GM23338 (cell line): ENCODE results near the gene FBXW7. TPM values are rescaled to one million over a fixed set of nuclear protein-coding genes. Genes with fewer than 3 reads are reported as not detected.

Experiments used
- ATAC-seq: fragments of 200-7000 bp; cut with Tn5 transposase; 3 replicates; pipeline ENCODE4 v1.9.1; 2020
- DNase-seq: peaks from one replicate; pipeline ENCODE4 v3.0.0-alpha.2; 2015; ENCODE audit warnings: low spot score
- H2AFZ ChIP-seq: fragments of 200-600 bp; sonication (generic); 2 replicates; pipeline ENCODE4 v1.8.0; 2016; ENCODE audit warnings: antibody characterized with exemption, mild to moderate bottlenecking, moderate library complexity
- H3F3A ChIP-seq: fragments of 200-600 bp; sonication (generic); replicated peaks from 2 replicates; pipeline ENCODE4 v1.8.0; 2017; ENCODE audit warnings: antibody characterized with exemption, mixed run types, low read depth
- H3K27ac ChIP-seq: fragments of 200-600 bp; sonication (generic); 2 replicates; pipeline ENCODE4 v1.6.1; 2016; ENCODE audit warnings: low read depth
- H3K27me3 ChIP-seq: fragments of 200-600 bp; sonication (generic); 2 replicates; pipeline ENCODE4 v1.8.0; 2016; ENCODE audit warnings: mild to moderate bottlenecking, mixed run types, moderate library complexity; ENCODE audit not compliant: insufficient read depth
- H3K36me3 ChIP-seq: fragments of 200-600 bp; sonication (generic); 2 replicates; pipeline ENCODE4 v1.8.0; 2016; ENCODE audit warnings: mild to moderate bottlenecking; ENCODE audit not compliant: insufficient read depth
- H3K4me1 ChIP-seq: fragments of 200-600 bp; sonication (generic); 2 replicates; pipeline ENCODE4 v1.8.0; 2016; ENCODE audit warnings: mild to moderate bottlenecking, moderate library complexity; ENCODE audit not compliant: insufficient read depth
- H3K4me2 ChIP-seq: fragments of 200-600 bp; sonication (generic); 2 replicates; pipeline ENCODE4 v1.7.1; 2017; ENCODE audit warnings: mixed run types
- H3K4me3 ChIP-seq: fragments of 200-600 bp; sonication (generic); 2 replicates; pipeline ENCODE4 v1.6.1; 2016; ENCODE audit warnings: mixed run types
- H3K79me2 ChIP-seq: fragments of 200-600 bp; sonication (generic); replicated peaks from 2 replicates; pipeline ENCODE4 v1.8.0; 2017; ENCODE audit warnings: mild to moderate bottlenecking; ENCODE audit not compliant: insufficient read depth
- H3K9me2 ChIP-seq: fragments of 200-600 bp; sonication (generic); 2 replicates; pipeline ENCODE4 v1.8.0; 2017; ENCODE audit not compliant: insufficient read depth
- H4K20me1 ChIP-seq: fragments of 200-600 bp; sonication (generic); replicated peaks from 2 replicates; pipeline ENCODE4 v1.8.0; 2017; ENCODE audit warnings: mild to moderate bottlenecking; ENCODE audit not compliant: insufficient read depth
- H3K27ac Mint-ChIP-seq: 2 replicates; pipeline ENCODE4 v1.8.0; 2020; ENCODE audit warnings: inconsistent platforms, mild to moderate bottlenecking, moderate library complexity, mixed read lengths
- H3K27me3 Mint-ChIP-seq: 3 replicates; pipeline ENCODE4 v1.8.0; 2022; ENCODE audit warnings: low read depth, mild to moderate bottlenecking, moderate library complexity, mixed read lengths, inconsistent platforms; ENCODE audit not compliant: insufficient read depth, poor library complexity
- H3K36me3 Mint-ChIP-seq: 3 replicates; pipeline ENCODE4 v1.8.0; 2021; ENCODE audit warnings: low read depth, mild to moderate bottlenecking, inconsistent platforms, moderate library complexity, mixed read lengths
- H3K4me1 Mint-ChIP-seq: 3 replicates; pipeline ENCODE4 v1.8.0; 2020; ENCODE audit warnings: mild to moderate bottlenecking, inconsistent platforms, mixed read lengths
- H3K4me3 Mint-ChIP-seq: 3 replicates; pipeline ENCODE4 v1.8.0; 2021; ENCODE audit warnings: moderate library complexity, mild to moderate bottlenecking, inconsistent platforms, mixed read lengths
- H3K9me3 Mint-ChIP-seq: 3 replicates; pipeline ENCODE4 v1.8.0; 2020; ENCODE audit warnings: moderate library complexity, mild to moderate bottlenecking, inconsistent platforms, mixed read lengths
- CTCF ChIP-seq, 2 experiments: fragments of 200-600 bp in 1 of 2; sonication (generic) in 1 of 2; conservative IDR thresholded peaks; 2 replicates each; pipeline versions ENCODE4 v1.5.1 to v1.6.1; 2016 to 2017; ENCODE audit warnings: antibody characterized with exemption in 2 of 2, low read depth in 2 of 2, mild to moderate bottlenecking in 2 of 2, moderate library complexity in 1 of 2
- ETS1 ChIP-seq: IDR thresholded peaks from 2 replicates; pipeline ENCODE4 v1.6.1; 2016; ENCODE audit warnings: antibody characterized with exemption
- EZH2 ChIP-seq: fragments of 200-600 bp; sonication (generic); IDR thresholded peaks from one replicate; pipeline ENCODE4 v1.8.0; 2017; ENCODE audit warnings: antibody characterized with exemption, mild to moderate bottlenecking, low read depth; ENCODE audit not compliant: unreplicated experiment
- EZH2phosphoT487 ChIP-seq: fragments of 200-600 bp; sonication (generic); IDR thresholded peaks from one replicate; pipeline ENCODE4 v1.8.1; 2018; ENCODE audit warnings: antibody characterized with exemption; ENCODE audit not compliant: unreplicated experiment
- JUNB ChIP-seq: IDR thresholded peaks from one replicate; pipeline ENCODE4 v1.6.1; 2016; ENCODE audit warnings: antibody characterized with exemption; ENCODE audit not compliant: unreplicated experiment
- NANOG ChIP-seq: IDR thresholded peaks from 2 replicates; pipeline ENCODE4 v1.6.1; 2016; ENCODE audit warnings: antibody characterized with exemption, borderline replicate concordance
- POLR2AphosphoS5 ChIP-seq: IDR thresholded peaks from 2 replicates; pipeline ENCODE4 v1.6.1; 2016; ENCODE audit warnings: antibody characterized with exemption, low read depth
- REST ChIP-seq: IDR thresholded peaks from one replicate; pipeline ENCODE4 v1.6.1; 2018; ENCODE audit warnings: antibody characterized with exemption; ENCODE audit not compliant: unreplicated experiment
- STAT1 ChIP-seq: IDR thresholded peaks from one replicate; pipeline ENCODE4 v1.6.1; 2016; ENCODE audit warnings: antibody characterized with exemption; ENCODE audit not compliant: unreplicated experiment
- ZNF331 ChIP-seq: fragments of 250-450 bp; sonication (Bioruptor Pico); IDR thresholded peaks from 2 replicates; pipeline ENCODE4 v1.5.0; 2020; ENCODE audit warnings: low read depth, mild to moderate bottlenecking, moderate library complexity
- ZNF462 ChIP-seq: fragments of 250-450 bp; sonication (Bioruptor Pico); IDR thresholded peaks from 2 replicates; pipeline ENCODE4 v1.5.0; 2020; ENCODE audit warnings: mild to moderate bottlenecking, moderate library complexity
- polyA plus RNA-seq: library from polyadenylated mRNA; unstranded; fragments of >200 nt; fragmentation: Nextera tagmentation; extraction: Ambion mirVana; gene quantifications from 2 replicates; pipeline ENCODE4 v1.2.1, GENCODE V29; 2016
- total RNA-seq: library from RNA; depleted of rRNA; stranded (reverse); fragments of >200 nt; shearing (Covaris generic); gene quantifications from 2 replicates; pipeline ENCODE4 v1.2.3, GENCODE V29; 2014

The FBXW7 gene
- total and polyA plus RNA-seq, 2 experiments from 2014 or later, result 25.8 to 34.7 TPM

DNA sequence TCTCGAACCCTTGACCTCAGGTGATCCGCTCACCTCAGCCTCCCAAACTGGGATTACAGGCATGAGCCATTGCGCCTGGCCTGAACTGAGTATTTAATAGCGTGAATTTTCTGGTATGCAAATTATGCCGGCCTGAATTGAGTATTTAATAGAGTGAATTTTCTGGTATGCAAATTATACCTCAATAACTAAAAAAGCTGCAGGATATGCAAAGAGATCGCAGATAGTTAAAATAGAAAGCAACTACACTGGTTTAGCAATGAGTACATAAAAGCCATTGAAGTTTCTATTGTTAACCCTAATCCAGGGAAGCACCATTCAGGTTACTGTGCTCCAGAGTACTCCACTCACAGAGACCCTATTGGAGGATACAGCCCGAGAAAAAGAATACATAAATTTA, 22.8 kb downstream of the FBXW7 start:
- H3K27ac ChIP-seq, result no peak overlapping the region
- Mint-ChIP-seq H3K36me3 (no peaks in the 10 kb centered on the region), H3K27ac (no peak overlapping the region; the same call in 1 of the 2 replicates), H3K27me3 (peaks cover 6% of the 10 kb centered on the region), H3K4me3 (no peak overlapping the region), H3K9me3 (no peaks in the 10 kb centered on the region), H3K4me1 (peaks cover 31% of the 10 kb centered on the region)
- no peaks in the 10 kb centered on the region for H3K9me2 ChIP-seq
- no peaks in the 10 kb centered on the region for H3F3A ChIP-seq
- no peak overlapping the region for H3K4me3 ChIP-seq
- peaks cover 21% of the 10 kb centered on the region for H3K4me1 ChIP-seq
- H3K36me3 ChIP-seq, result no peaks in the 10 kb centered on the region
- TF ChIP-seq POLR2AphosphoS5 (no peak), ETS1 (no peak), EZH2phosphoT487 (no peak), REST (no peak), STAT1 (no peak), JUNB (no peak), CTCF (conservative IDR thresholded peaks at IDR 0.05; ENCODE audit: low read depth in 2 of 2) (no peak), ZNF462 (CRISPR knock-in tag) (no peak), NANOG (no peak), EZH2 (no peak), ZNF331 (CRISPR knock-in tag) (no peak)
- no peak overlapping the region for H3K4me2 ChIP-seq
- ATAC-seq, result peak; percentile 62; the same call in 2 of the 3 replicates
- H3K27me3 ChIP-seq, result no peaks in the 10 kb centered on the region
- no peaks in the 10 kb centered on the region; the same call in 1 of the 2 replicates for H4K20me1 ChIP-seq
- H3K79me2 ChIP-seq, result peaks cover 98% of the 10 kb centered on the region
- no peak overlapping the region for H2AFZ ChIP-seq
- DNase-seq, result peak; percentile 18
